GM21717 (cell line): ENCODE measurements around the gene CD274.
A peak's percentile ranks its signal among the peaks of the same experiment; 100 is the strongest.
"Not testable (repeated sequence)": the region's sequence is repeated elsewhere in the genome, so short reads cannot be mapped to it uniquely, and the experiment has no call there.

Experiments used
- ATAC-seq: cut with Tn5 transposase; IDR thresholded peaks from one replicate; pipeline ENCODE4 v1.9.1; 2021; ENCODE audit warnings: mild to moderate bottlenecking, moderate library complexity; ENCODE audit not compliant: unreplicated experiment

The CD274 gene

GRCh38 chr9:5437254-5438216, 12.8 kb upstream of the CD274 start, which contains the start of gene PLGRKT:
TSS of gene PLGRKT (minus strand) at chr9:5437925. CDS start at chr9:5431977, 5,948 bp downstream.
- ATAC-seq, result peak; percentile 90

- ATAC-seq, result peak; percentile 61
Observed at GRCh38 chr9:5438301-5439162, 11.8 kb upstream of the CD274 start.

GRCh38 chr9:5440426-5440825, 9.9 kb upstream of the CD274 start:
- no peak for ATAC-seq

DNA sequence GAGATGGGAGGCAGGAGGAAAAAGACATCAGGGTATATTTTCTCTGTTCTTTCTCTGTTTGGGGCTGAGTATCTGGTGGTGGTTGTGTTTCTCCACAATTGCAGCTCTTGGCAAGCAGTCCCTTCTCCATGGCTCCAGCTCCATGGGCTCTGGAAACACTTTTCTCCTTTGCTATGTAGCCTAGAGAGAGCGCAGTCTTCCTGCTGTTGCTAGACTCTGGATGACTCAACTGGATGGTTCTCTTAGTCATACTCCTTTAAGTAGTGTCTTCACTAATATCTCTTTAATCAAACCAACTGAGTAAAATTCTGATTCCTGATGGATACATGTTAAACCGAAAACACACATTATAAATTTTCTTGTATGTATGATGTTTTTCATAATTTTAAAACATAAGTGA, 9.3 kb upstream of the CD274 start:
- ATAC-seq, result no peak

DNA sequence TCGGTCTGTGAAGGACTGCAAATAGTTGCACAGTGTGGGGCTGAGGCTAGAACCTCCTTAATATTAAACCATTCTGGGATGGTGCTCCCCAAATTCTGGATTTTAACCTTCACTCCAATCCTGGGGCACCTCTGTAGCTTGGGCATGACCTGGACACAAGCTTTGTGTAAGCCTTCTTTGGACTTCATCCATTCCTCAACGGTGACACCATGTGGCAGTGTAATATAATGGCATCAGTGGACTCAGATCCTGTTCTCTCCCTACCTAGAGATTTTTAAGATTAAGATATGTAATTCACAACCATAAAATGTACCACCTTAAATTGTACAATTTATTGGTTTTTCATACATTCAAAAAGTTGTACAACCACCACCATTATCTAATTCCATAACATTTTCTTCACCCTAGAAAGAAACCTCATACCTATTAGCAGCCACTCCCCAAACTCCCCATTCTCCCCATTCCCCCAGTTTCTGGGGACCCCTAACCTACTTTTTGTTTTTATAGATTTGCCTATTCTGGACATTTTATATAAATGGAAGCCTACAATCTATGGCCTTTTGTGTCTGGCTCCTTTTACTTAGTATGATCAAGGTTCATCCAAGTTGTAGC, 7.8 kb upstream of the CD274 start:
- no peak for ATAC-seq

DNA sequence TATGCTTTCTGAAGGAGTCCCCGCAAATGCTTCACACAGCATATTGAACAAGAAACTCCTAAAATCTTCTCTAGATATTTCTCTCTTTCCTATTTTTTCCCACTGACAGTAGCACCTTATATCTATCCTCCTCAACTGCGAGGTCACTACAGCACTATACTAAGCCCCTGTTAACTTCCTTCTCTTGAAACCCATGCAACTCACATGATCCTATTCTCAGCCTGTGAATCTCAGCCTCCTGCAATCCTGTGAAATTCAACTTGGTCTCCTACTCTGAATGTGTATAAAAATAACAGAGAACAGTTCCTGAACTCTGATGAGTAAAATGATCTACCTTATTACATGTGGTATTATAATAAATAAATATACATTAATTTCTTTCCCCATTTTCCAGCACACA, 6.5 kb upstream of the CD274 start:
- no peak for ATAC-seq

DNA sequence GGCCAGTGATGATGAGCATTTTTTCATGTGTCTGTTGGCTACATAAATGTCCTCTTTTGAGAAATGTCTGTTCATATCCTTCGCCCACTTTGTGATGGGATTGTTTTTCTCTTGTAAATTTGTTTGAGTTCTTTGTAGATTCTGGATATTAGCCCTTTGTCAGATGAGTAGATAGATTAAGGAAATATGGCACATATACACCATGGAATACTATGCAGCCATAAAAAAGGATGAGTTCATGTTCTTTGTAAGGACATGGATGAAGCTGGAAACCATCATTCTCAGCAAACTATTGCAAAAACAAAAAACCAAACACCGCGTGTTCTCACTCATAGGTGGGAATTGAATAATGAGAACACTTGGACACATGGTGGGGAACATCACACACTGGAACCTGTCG, 5.2 kb upstream of the CD274 start:
- ATAC-seq, result not testable (repeated sequence)

- no peak for ATAC-seq
Observed at GRCh38 chr9:5445886-5446285, 4.5 kb upstream of the CD274 start.

DNA sequence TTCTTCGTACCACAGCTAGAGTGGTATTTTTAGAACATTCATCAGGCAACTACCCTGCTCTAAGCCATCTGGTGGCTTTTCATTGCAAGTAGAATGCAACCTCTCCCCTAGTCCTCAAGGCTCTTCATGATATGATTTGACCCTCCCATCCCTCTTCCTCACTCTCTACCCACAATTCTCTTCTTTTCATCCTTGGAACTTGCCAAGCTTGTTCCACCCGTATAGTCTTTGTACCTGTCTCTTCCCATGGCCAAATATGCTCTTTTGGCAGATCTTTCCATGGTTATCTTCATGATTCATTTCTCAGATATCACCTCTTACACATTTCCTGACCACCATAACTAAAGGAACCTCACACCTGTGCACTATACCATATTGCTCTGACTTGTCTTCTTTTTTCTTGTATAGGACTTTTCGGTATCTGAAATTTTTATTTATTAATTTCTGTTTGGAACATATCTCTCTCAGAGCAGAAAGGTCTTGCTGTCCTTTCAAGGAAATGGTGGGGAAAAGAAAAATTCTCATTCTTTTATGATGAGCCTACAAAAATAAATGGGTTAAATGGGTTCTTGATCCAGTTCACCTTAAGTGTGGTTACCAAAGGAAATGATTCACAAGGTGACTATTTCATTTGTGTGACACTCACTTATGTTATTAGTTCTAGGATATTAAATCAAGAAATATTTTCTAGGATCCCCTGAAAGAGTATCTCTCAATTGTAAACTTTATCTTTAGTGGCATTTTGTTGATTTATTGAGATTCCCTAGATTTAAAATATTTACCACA, 3.7 kb upstream of the CD274 start:
- no peak for ATAC-seq

DNA sequence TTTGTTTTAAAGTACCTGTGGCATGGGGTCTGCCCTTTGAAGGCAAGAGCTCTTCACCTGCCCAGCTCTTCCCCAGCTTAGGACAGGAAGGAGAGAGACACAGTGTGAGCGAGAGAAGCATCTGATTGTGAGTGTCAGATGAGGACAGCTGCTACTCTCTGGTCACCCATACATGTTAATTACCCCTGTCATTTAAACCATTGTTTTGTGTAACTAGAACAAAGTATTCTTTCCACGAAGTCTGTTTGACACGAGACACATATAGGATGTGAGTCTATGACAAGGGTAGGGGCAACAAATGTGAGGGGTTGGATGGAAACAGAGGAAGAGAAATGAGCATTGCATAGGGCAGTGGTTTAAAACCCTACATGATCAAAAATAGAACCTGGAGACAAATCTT, 3.0 kb upstream of the CD274 start:
- no peak for ATAC-seq

GRCh38 chr9:5448016-5448415, 2.3 kb upstream of the CD274 start:
- no peak for ATAC-seq

GRCh38 chr9:5448461-5449435, 1.6 kb upstream of the CD274 start:
- no peak for ATAC-seq

- no peak for ATAC-seq
Observed at GRCh38 chr9:5449521-5450358, 602 bp upstream of the CD274 start.

GRCh38 chr9:5452286-5452609, 1.9 kb downstream of the CD274 start:
- ATAC-seq, result no peak

DNA sequence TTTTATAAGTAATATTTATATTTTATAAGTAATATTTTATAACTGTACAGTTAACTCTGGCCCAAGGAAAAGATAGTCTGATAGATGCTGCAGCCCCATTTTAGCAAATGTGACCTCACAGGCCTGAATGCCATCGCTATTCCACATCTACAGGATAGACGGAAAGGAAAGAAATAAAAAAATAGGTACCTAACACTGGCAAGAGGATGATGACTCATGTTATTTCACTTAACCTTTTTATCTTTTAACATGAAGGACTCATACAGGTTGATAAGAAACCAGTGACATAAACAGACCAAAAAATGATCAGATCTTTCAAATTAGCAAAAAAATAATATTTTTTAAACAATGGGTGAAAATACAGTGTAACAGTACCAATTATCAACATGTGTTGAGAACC, 2.7 kb downstream of the CD274 start:
- no peak for ATAC-seq

- ATAC-seq, result no peak
Observed at GRCh38 chr9:5453673-5454072, 3.3 kb downstream of the CD274 start.

GRCh38 chr9:5455181-5455580, 4.8 kb downstream of the CD274 start:
- ATAC-seq, result peak; percentile 30

DNA sequence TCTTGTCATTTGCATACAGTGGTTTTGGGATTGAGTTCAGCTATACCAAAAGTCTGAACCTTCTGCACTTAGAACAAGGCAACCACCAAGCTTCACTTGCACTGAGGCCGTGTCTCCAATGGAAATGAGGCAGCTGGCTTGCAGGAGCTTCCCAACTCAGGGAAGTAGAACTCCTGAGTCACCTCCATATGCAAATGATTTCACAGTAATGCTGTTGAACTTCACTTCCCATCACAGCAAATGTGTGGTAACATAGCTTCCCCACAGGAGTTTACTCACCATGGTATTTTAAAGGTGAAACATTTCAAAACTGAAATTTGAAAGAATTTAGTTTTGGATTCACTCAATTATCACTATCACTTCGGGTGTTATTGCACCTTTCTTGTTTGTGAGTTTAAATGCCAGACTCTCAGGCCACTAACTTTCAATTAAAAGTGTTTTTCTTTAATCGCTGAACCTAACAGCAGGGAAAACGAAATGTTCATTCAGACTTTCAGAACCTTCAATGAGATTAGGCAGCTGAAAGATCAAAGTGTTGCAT, 9.0 kb downstream of the CD274 start:
- ATAC-seq, result peak; percentile 48
